SU-DHL-6 (cell line): ENCODE data around the gene ATF6.
A peak's percentile ranks its signal among the peaks of the same experiment; 100 is the strongest.

ENCODE experiments used
- H2AFZ ChIP-seq: fragments of 200-600 bp; sonication (generic); 2 replicates; pipeline ENCODE4 v1.6.1; 2014; ENCODE audit warnings: low read depth, mild to moderate bottlenecking, moderate library complexity, mixed read lengths, antibody characterized with exemption, low read length; ENCODE audit not compliant: severe bottlenecking
- H3F3A ChIP-seq: fragments of 200-600 bp; shearing (Covaris generic); 2 replicates; pipeline ENCODE4 v1.6.0; 2016; ENCODE audit warnings: antibody characterized with exemption, mild to moderate bottlenecking; ENCODE audit not compliant: insufficient read depth
- H3K27ac ChIP-seq: fragments of 200-600 bp; sonication (generic); 2 replicates; pipeline ENCODE4 v1.5.1; 2016; ENCODE audit warnings: low read depth, mild to moderate bottlenecking, low read length, moderate library complexity, mixed read lengths
- H3K27me3 ChIP-seq: fragments of 200-600 bp; sonication (generic), shearing (Covaris generic); 2 replicates; pipeline ENCODE4 v1.6.0; 2014; ENCODE audit warnings: mild to moderate bottlenecking, low read length
- H3K36me3 ChIP-seq: fragments of 200-600 bp; sonication (generic); 2 replicates; pipeline ENCODE4 v1.6.1; 2014; ENCODE audit warnings: mild to moderate bottlenecking, low read length, mixed read lengths
- H3K4me2 ChIP-seq: fragments of 300-600, 200-600 bp; shearing (Covaris generic), sonication (generic); 2 replicates; pipeline ENCODE4 v1.6.0; 2014; ENCODE audit warnings: low read length, low read depth, mild to moderate bottlenecking; ENCODE audit not compliant: poor library complexity, severe bottlenecking
- H3K4me3 ChIP-seq: fragments of 200-600 bp; sonication (generic); 2 replicates; pipeline ENCODE4 v1.5.1; 2014; ENCODE audit warnings: antibody characterized with exemption, low read length, mild to moderate bottlenecking, mixed read lengths; ENCODE audit not compliant: insufficient read depth, poor library complexity, severe bottlenecking
- H3K79me2 ChIP-seq: fragments of 200-600 bp; sonication (generic); 2 replicates; pipeline ENCODE4 v1.6.1; 2014; ENCODE audit warnings: mild to moderate bottlenecking, low read length, moderate library complexity; ENCODE audit not compliant: insufficient read depth
- H3K9ac ChIP-seq: fragments of 200-600 bp; sonication (generic); 2 replicates; pipeline ENCODE4 v1.7.0; 2014; ENCODE audit warnings: mild to moderate bottlenecking, low read length
- H3K9me2 ChIP-seq: fragments of 200-600 bp; sonication (generic); replicated peaks from 2 replicates; pipeline ENCODE4 v1.6.1; 2014; ENCODE audit warnings: low read length; ENCODE audit not compliant: insufficient read depth
- H3K9me3 ChIP-seq: fragments of 200-600 bp; sonication (generic); 2 replicates; pipeline ENCODE4 v1.6.1; 2014; ENCODE audit warnings: low read length, mixed read lengths; ENCODE audit not compliant: insufficient read depth
- H4K20me1 ChIP-seq: fragments of 200-600 bp; sonication (generic); 2 replicates; pipeline ENCODE4 v1.6.1; 2014; ENCODE audit warnings: low read depth, mild to moderate bottlenecking, antibody characterized with exemption, low read length, moderate library complexity, mixed read lengths
- CTCF ChIP-seq: fragments of 200-600 bp; sonication (generic); IDR thresholded peaks from one replicate; pipeline ENCODE4 v1.5.1; 2017; ENCODE audit warnings: antibody characterized with exemption, mild to moderate bottlenecking, low read length, moderate library complexity; ENCODE audit not compliant: insufficient read depth, poor library complexity, severe bottlenecking
- EZH2phosphoT487 ChIP-seq: fragments of 200-600 bp; sonication (generic), shearing (Covaris generic); conservative IDR thresholded peaks from 2 replicates; pipeline ENCODE4 v1.6.1; 2018; ENCODE audit warnings: mild to moderate bottlenecking, antibody characterized with exemption, low read length, moderate library complexity, mixed read lengths

Gene ATF6

GRCh38 chr1:161778522-161778921, 12.4 kb downstream of the ATF6 start:
- no peak overlapping the region for H2AFZ ChIP-seq
- no peaks in the 10 kb centered on the region for H3K27me3 ChIP-seq
- H3K4me3 ChIP-seq, result peak overlapping the region; percentile 2
- H3K9me2 ChIP-seq, result no peaks in the 10 kb centered on the region
- peak overlapping the region; percentile 41 for H3K4me2 ChIP-seq
- no peak overlapping the region for H3K9ac ChIP-seq
- no peaks in the 10 kb centered on the region; the same call in 1 of the 2 replicates for H4K20me1 ChIP-seq
- TF ChIP-seq EZH2phosphoT487, result no peak
- no peak for TF ChIP-seq CTCF
- H3K79me2 ChIP-seq, result peaks cover 47% of the 10 kb centered on the region
- H3K27ac ChIP-seq, result peak overlapping the region; percentile 9; the same call in 1 of the 2 replicates
- H3K36me3 ChIP-seq, result 0 out of 2 replicates have a peak, but pooled peaks cover 9% of the 10 kb centered on the region
- no peaks in the 10 kb centered on the region for H3K9me3 ChIP-seq
- no peaks in the 10 kb centered on the region for H3F3A ChIP-seq

GRCh38 chr1:161779393-161779792, 13.3 kb downstream of the ATF6 start:
- no peak for TF ChIP-seq CTCF
- TF ChIP-seq EZH2phosphoT487, result no peak
- H3K4me3 ChIP-seq, result no peak overlapping the region
- no peaks in the 10 kb centered on the region; the same call in 1 of the 2 replicates for H4K20me1 ChIP-seq
- no peaks in the 10 kb centered on the region for H3K9me3 ChIP-seq
- H3K4me2 ChIP-seq, result peak overlapping the region; percentile 41
- H2AFZ ChIP-seq, result no peak overlapping the region
- H3K27me3 ChIP-seq, result no peaks in the 10 kb centered on the region
- H3K9me2 ChIP-seq, result no peaks in the 10 kb centered on the region
- no peaks in the 10 kb centered on the region; the same call in 1 of the 2 replicates for H3F3A ChIP-seq
- peak overlapping the region; percentile 25; the same call in 1 of the 2 replicates for H3K27ac ChIP-seq
- H3K36me3 ChIP-seq, result 0 out of 2 replicates have a peak, but pooled peaks cover 15% of the 10 kb centered on the region
- peaks cover 39% of the 10 kb centered on the region for H3K79me2 ChIP-seq
- no peak overlapping the region for H3K9ac ChIP-seq

- Histone ChIP-seq H4K20me1 (no peaks in the 10 kb centered on the region), H3K27ac (no peak overlapping the region), H3K9ac (no peak overlapping the region), H3K4me3 (no peak overlapping the region), H3K4me2 (no peak overlapping the region), H3K9me3 (no peaks in the 10 kb centered on the region), H2AFZ (no peak overlapping the region), H3F3A (no peaks in the 10 kb centered on the region; the same call in 1 of the 2 replicates), H3K27me3 (no peaks in the 10 kb centered on the region), H3K79me2 (peaks cover 14% of the 10 kb centered on the region), H3K36me3 (peaks cover 29% of the 10 kb centered on the region), H3K9me2 (no peaks in the 10 kb centered on the region)
- TF ChIP-seq EZH2phosphoT487 (no peak), CTCF (no peak)
Measured at GRCh38 chr1:161781995-161782394, 15.9 kb downstream of the ATF6 start.
